ENCODE measurements around the gene ERCC1.

ERCC1 gene

GRCh38 chr19:45376045-45376724 is 47.5 kb downstream of the ERCC1 start:
- no peak for TF ChIP-seq CTCF (IDR thresholded peaks at IDR 0.05; ENCODE audit: control insufficient read depth, extremely low read depth, insufficient read depth)
- H3K4me3 ChIP-seq (ENCODE audit: low read depth, low read length): no peak overlapping the region
- DNase-seq (ENCODE audit: low read depth): no peak

GRCh38 chr19:45370410-45371204 is 53.1 kb downstream of the ERCC1 start, which contains the start of gene ERCC2:
Gene ERCC2, minus strand, starts transcription at chr19:45370573. Its CDS starts 33 bp downstream, at chr19:45370540.
- peak within 1 kb of the TSS; percentile 68 for H3K4me3 ChIP-seq (ENCODE audit: low read depth, low read length)
- no peak for TF ChIP-seq CTCF (IDR thresholded peaks at IDR 0.05; ENCODE audit: control insufficient read depth, extremely low read depth, insufficient read depth)

GRCh38 chr19:45368737-45369340 is 54.9 kb downstream of the ERCC1 start:
- DNase-seq (ENCODE audit: low read depth): no peak

More at GRCh38 chr19:45370410-45371204, 53.1 kb downstream of the ERCC1 start, which contains the start of gene ERCC2:
- peak; percentile 85 for DNase-seq (ENCODE audit: low read depth)

GRCh38 chr19:45368127-45368526 is 55.6 kb downstream of the ERCC1 start:
- no peak for TF ChIP-seq CTCF (IDR thresholded peaks at IDR 0.05; ENCODE audit: control insufficient read depth, extremely low read depth, insufficient read depth)
- H3K4me3 ChIP-seq (ENCODE audit: low read depth, low read length): no peak overlapping the region
- DNase-seq (ENCODE audit: low read depth): no peak

More at GRCh38 chr19:45368737-45369340, 54.9 kb downstream of the ERCC1 start:
- no peak overlapping the region for H3K4me3 ChIP-seq (ENCODE audit: low read depth, low read length)
- no peak for TF ChIP-seq CTCF (IDR thresholded peaks at IDR 0.05; ENCODE audit: control insufficient read depth, extremely low read depth, insufficient read depth)

- no peak for TF ChIP-seq CTCF (IDR thresholded peaks at IDR 0.05; ENCODE audit: control insufficient read depth, extremely low read depth, insufficient read depth)
- no peak overlapping the region for H3K4me3 ChIP-seq (ENCODE audit: low read depth, low read length)
- no peak for DNase-seq (ENCODE audit: low read depth)
Measured at GRCh38 chr19:45364696-45365095, 59.0 kb downstream of the ERCC1 start.

- H3K4me3 ChIP-seq (ENCODE audit: low read depth, low read length): no peak overlapping the region
- DNase-seq (ENCODE audit: low read depth): no peak
- no peak for TF ChIP-seq CTCF (IDR thresholded peaks at IDR 0.05; ENCODE audit: control insufficient read depth, extremely low read depth, insufficient read depth)
Measured at GRCh38 chr19:45363861-45364459, 59.8 kb downstream of the ERCC1 start.

All from LNCaP clone FGC (cell line).